Measurements from ENCODE around the gene LIN7A.

GRCh38 chr12:80857311-80857710 is 80.4 kb downstream of the LIN7A start:
- no peak for TF ChIP-seq POLR2A (IDR thresholded peaks at IDR 0.05)
- no peak for TF ChIP-seq CTCF (IDR thresholded peaks at IDR 0.05)
- TF ChIP-seq EP300 (IDR thresholded peaks at IDR 0.05) = no peak
- TF ChIP-seq POLR2AphosphoS5 (IDR thresholded peaks at IDR 0.05) = no peak

Measured in gastroesophageal sphincter (tissue), 3 donors.